Stimulated activated naive B cell treated with anti-CD40 and anti-IgM and Interleukin-4, amounts not matched to agents 10 μg/mL and 1 μg/mL and 100 μg/mL, for 72 hours (primary cell): ENCODE results near the gene VTI1B.
"Not testable (repeated sequence)": the region's sequence is repeated elsewhere in the genome, so short reads cannot be mapped to it uniquely, and the experiment has no call there.

ENCODE experiments used
- ATAC-seq, 2 donors: fragments of 150-1000 bp; cut with Tn5 transposase; replicated peaks; 2 replicates each; pipeline ENCODE4 v1.10.0; 2021; ENCODE audit warnings: moderate library complexity in 1 of 2
- DNase-seq: peaks from one replicate; pipeline ENCODE4 v3.0.0; 2021
- H3K27ac Mint-ChIP-seq: one replicate; pipeline ENCODE4 v1.8.0; 2022; ENCODE audit warnings: mild to moderate bottlenecking, mixed read lengths
- H3K27me3 Mint-ChIP-seq, 2 donors: one replicate each; pipeline ENCODE4 v1.8.0; 2022; ENCODE audit warnings: mixed read lengths in 2 of 2
- H3K36me3 Mint-ChIP-seq, 2 donors: one replicate each; pipeline ENCODE4 v1.8.0; 2022; ENCODE audit warnings: mixed read lengths in 2 of 2, mild to moderate bottlenecking in 1 of 2
- H3K4me1 Mint-ChIP-seq, 2 donors: one replicate each; pipeline ENCODE4 v1.8.0; 2022; ENCODE audit warnings: mixed read lengths in 2 of 2, mild to moderate bottlenecking in 1 of 2
- H3K4me3 Mint-ChIP-seq, 2 donors: one replicate each; pipeline ENCODE4 v1.8.0; 2022; ENCODE audit warnings: mild to moderate bottlenecking in 2 of 2, mixed read lengths in 2 of 2, moderate library complexity in 1 of 2
- H3K9me3 Mint-ChIP-seq, 2 donors: one replicate each; pipeline ENCODE4 v1.8.0; 2022; ENCODE audit warnings: mixed read lengths in 2 of 2, mild to moderate bottlenecking in 1 of 2

The VTI1B gene

GRCh38 chr14:67630938-67631337 lies 43.5 kb downstream of the VTI1B start:
- ATAC-seq (no peak), DNase-seq (no peak)
- H3K4me3 Mint-ChIP-seq, result no peak overlapping the region
- H3K36me3 Mint-ChIP-seq, result peaks cover 7 to 9% of the 10 kb centered on the region in 2 donors
- H3K9me3 Mint-ChIP-seq, result no peaks in the 10 kb centered on the region
- H3K4me1 Mint-ChIP-seq, result no peaks in the 10 kb centered on the region
- H3K27ac Mint-ChIP-seq, result no peak overlapping the region
- H3K27me3 Mint-ChIP-seq, result no peaks in the 10 kb centered on the region

GRCh38 chr14:67630186-67630585 lies 44.2 kb downstream of the VTI1B start:
- ATAC-seq, result no peak
- Mint-ChIP-seq H3K9me3 (no peaks in the 10 kb centered on the region), H3K36me3 (peaks cover 7 to 9% of the 10 kb centered on the region in 2 donors), H3K27me3 (no peaks in the 10 kb centered on the region), H3K4me1 (no peaks in the 10 kb centered on the region), H3K4me3 (no peak overlapping the region), H3K27ac (no peak overlapping the region)
- DNase-seq, result no peak

- Mint-ChIP-seq H3K4me3 (no peak overlapping the region), H3K9me3 (no peaks in the 10 kb centered on the region), H3K36me3 (peaks cover 2 to 5% of the 10 kb centered on the region in 2 donors), H3K4me1 (peaks cover 0 to 2% of the 10 kb centered on the region in 2 donors), H3K27ac (no peak overlapping the region), H3K27me3 (no peaks in the 10 kb centered on the region)
- DNase-seq (no peak), ATAC-seq (no peak)
Observed at GRCh38 chr14:67627519-67627918, 46.9 kb downstream of the VTI1B start.

- not testable (repeated sequence) for DNase-seq, H3K27me3 Mint-ChIP-seq, H3K36me3 Mint-ChIP-seq, ATAC-seq, H3K4me3 Mint-ChIP-seq, H3K9me3 Mint-ChIP-seq, H3K4me1 Mint-ChIP-seq, H3K27ac Mint-ChIP-seq
Observed at GRCh38 chr14:67626131-67626530, 48.3 kb downstream of the VTI1B start.

GRCh38 chr14:67623114-67623513 lies 51.3 kb downstream of the VTI1B start:
- no peak overlapping the region for H3K4me3 Mint-ChIP-seq
- H3K27ac Mint-ChIP-seq, result no peak overlapping the region
- no peaks in the 10 kb centered on the region for H3K9me3 Mint-ChIP-seq

GRCh38 chr14:67622675-67623074 lies 51.8 kb downstream of the VTI1B start:
- peaks cover 0 to 1% of the 10 kb centered on the region in 2 donors for H3K36me3 Mint-ChIP-seq
- H3K27ac Mint-ChIP-seq, result peak overlapping the region; percentile 47
- no peaks in the 10 kb centered on the region for H3K9me3 Mint-ChIP-seq
- ATAC-seq (no peak), DNase-seq (no peak)
- no peak overlapping the region for H3K4me3 Mint-ChIP-seq
- H3K4me1 Mint-ChIP-seq, result peaks cover 15 to 22% of the 10 kb centered on the region in 2 donors
- peaks cover 0 to 13% of the 10 kb centered on the region in 2 donors for H3K27me3 Mint-ChIP-seq

More at GRCh38 chr14:67623114-67623513, 51.3 kb downstream of the VTI1B start:
- H3K4me1 Mint-ChIP-seq, result peaks cover 15 to 22% of the 10 kb centered on the region in 2 donors
- DNase-seq (no peak), ATAC-seq (no peak)
- peaks cover 0 to 13% of the 10 kb centered on the region in 2 donors for H3K27me3 Mint-ChIP-seq
- peaks cover 0 to 1% of the 10 kb centered on the region in 2 donors for H3K36me3 Mint-ChIP-seq

GRCh38 chr14:67620217-67620785 lies 54.1 kb downstream of the VTI1B start:
- ATAC-seq (no peak), DNase-seq (no peak)
- Mint-ChIP-seq H3K4me3 (peak overlapping the region; percentile 87 to 92), H3K9me3 (no peaks in the 10 kb centered on the region), H3K36me3 (peaks cover 0 to 1% of the 10 kb centered on the region in 2 donors), H3K4me1 (peaks cover 15 to 22% of the 10 kb centered on the region in 2 donors), H3K27me3 (peaks cover 3 to 13% of the 10 kb centered on the region in 2 donors), H3K27ac (peak overlapping the region; percentile 71)

GRCh38 chr14:67619446-67620216 lies 54.8 kb downstream of the VTI1B start, which contains the start of gene ARG2:
ARG2 (plus strand) TSS chr14:67619920; CDS start chr14:67619978, 58 bp downstream.
- ATAC-seq, result peak; percentile 93 to 96
- peak within 1 kb of the TSS; percentile 93 for H3K27ac Mint-ChIP-seq
- peaks cover 15 to 22% of the 10 kb centered on the region in 2 donors for H3K4me1 Mint-ChIP-seq
- peak within 1 kb of the TSS; percentile 87 to 92 for H3K4me3 Mint-ChIP-seq
- peaks cover 0 to 1% of the 10 kb centered on the region in 2 donors for H3K36me3 Mint-ChIP-seq
- H3K9me3 Mint-ChIP-seq, result no peaks in the 10 kb centered on the region
- H3K27me3 Mint-ChIP-seq, result peaks cover 3 to 13% of the 10 kb centered on the region in 2 donors
- peak; percentile 88 for DNase-seq

GRCh38 chr14:67618617-67619063 lies 55.8 kb downstream of the VTI1B start:
- peak; percentile 3 for DNase-seq
- Mint-ChIP-seq H3K4me3 (peak overlapping the region; percentile 66 to 92), H3K27me3 (peaks cover 3 to 13% of the 10 kb centered on the region in 2 donors), H3K36me3 (no peaks in the 10 kb centered on the region), H3K4me1 (peaks cover 15 to 22% of the 10 kb centered on the region in 2 donors), H3K9me3 (no peaks in the 10 kb centered on the region), H3K27ac (peak overlapping the region; percentile 91)
- peak; percentile 50 to 57 for ATAC-seq

GRCh38 chr14:67610491-67610890 lies 63.9 kb downstream of the VTI1B start:
- Mint-ChIP-seq H3K27ac (no peak overlapping the region), H3K4me3 (no peak overlapping the region), H3K4me1 (no peaks in the 10 kb centered on the region), H3K27me3 (no peaks in the 10 kb centered on the region), H3K9me3 (no peaks in the 10 kb centered on the region), H3K36me3 (no peaks in the 10 kb centered on the region)
- ATAC-seq (peak; percentile 55 to 56), DNase-seq (no peak)

- Mint-ChIP-seq H3K4me3 (no peak overlapping the region), H3K4me1 (no peaks in the 10 kb centered on the region), H3K9me3 (no peaks in the 10 kb centered on the region), H3K36me3 (no peaks in the 10 kb centered on the region), H3K27me3 (no peaks in the 10 kb centered on the region), H3K27ac (no peak overlapping the region)
- ATAC-seq (no peak), DNase-seq (no peak)
Observed at GRCh38 chr14:67609642-67610310, 64.7 kb downstream of the VTI1B start.

GRCh38 chr14:67607646-67608045 lies 66.8 kb downstream of the VTI1B start:
- H3K27me3 Mint-ChIP-seq, result no peaks in the 10 kb centered on the region
- ATAC-seq (no peak), DNase-seq (no peak)
- no peak overlapping the region for H3K27ac Mint-ChIP-seq
- H3K9me3 Mint-ChIP-seq, result no peaks in the 10 kb centered on the region
- H3K4me3 Mint-ChIP-seq, result no peak overlapping the region
- peaks cover 6 to 14% of the 10 kb centered on the region in 2 donors for H3K4me1 Mint-ChIP-seq
- no peaks in the 10 kb centered on the region for H3K36me3 Mint-ChIP-seq

- H3K4me3 Mint-ChIP-seq, result peak overlapping the region; percentile 22 to 41
- H3K4me1 Mint-ChIP-seq, result peaks cover 20 to 41% of the 10 kb centered on the region in 2 donors
- peaks cover 4 to 5% of the 10 kb centered on the region in 2 donors for H3K9me3 Mint-ChIP-seq
- H3K27me3 Mint-ChIP-seq, result no peaks in the 10 kb centered on the region
- peak overlapping the region; percentile 74 for H3K27ac Mint-ChIP-seq
- peak; percentile 55 to 63 for ATAC-seq
- peaks cover 4 to 7% of the 10 kb centered on the region in 2 donors for H3K36me3 Mint-ChIP-seq
- DNase-seq, result peak; percentile 15
Observed at GRCh38 chr14:67602995-67603545, 71.4 kb downstream of the VTI1B start.

GRCh38 chr14:67602076-67602475 lies 72.4 kb downstream of the VTI1B start:
- Mint-ChIP-seq H3K27me3 (no peaks in the 10 kb centered on the region), H3K36me3 (peaks cover 4 to 7% of the 10 kb centered on the region in 2 donors), H3K9me3 (peaks cover 4 to 5% of the 10 kb centered on the region in 2 donors), H3K4me1 (peaks cover 21 to 51% of the 10 kb centered on the region in 2 donors), H3K4me3 (peak overlapping the region in 1 of 2 donors; percentile 23), H3K27ac (peak overlapping the region; percentile 32)
- DNase-seq, result no peak
- ATAC-seq, result no peak
